GM23338 (cell line): ENCODE results near the gene CHGA. TPM values are rescaled to one million over a fixed set of nuclear protein-coding genes. Genes with fewer than 3 reads are reported as not detected.

Experiments used
- ATAC-seq: fragments of 200-7000 bp; cut with Tn5 transposase; 3 replicates; pipeline ENCODE4 v1.9.1; 2020
- DNase-seq: peaks from one replicate; pipeline ENCODE4 v3.0.0-alpha.2; 2015; ENCODE audit warnings: low spot score
- H2AFZ ChIP-seq: fragments of 200-600 bp; sonication (generic); 2 replicates; pipeline ENCODE4 v1.8.0; 2016; ENCODE audit warnings: antibody characterized with exemption, mild to moderate bottlenecking, moderate library complexity
- H3F3A ChIP-seq: fragments of 200-600 bp; sonication (generic); replicated peaks from 2 replicates; pipeline ENCODE4 v1.8.0; 2017; ENCODE audit warnings: antibody characterized with exemption, mixed run types, low read depth
- H3K27ac ChIP-seq: fragments of 200-600 bp; sonication (generic); 2 replicates; pipeline ENCODE4 v1.6.1; 2016; ENCODE audit warnings: low read depth
- H3K27me3 ChIP-seq: fragments of 200-600 bp; sonication (generic); 2 replicates; pipeline ENCODE4 v1.8.0; 2016; ENCODE audit warnings: mild to moderate bottlenecking, mixed run types, moderate library complexity; ENCODE audit not compliant: insufficient read depth
- H3K36me3 ChIP-seq: fragments of 200-600 bp; sonication (generic); 2 replicates; pipeline ENCODE4 v1.8.0; 2016; ENCODE audit warnings: mild to moderate bottlenecking; ENCODE audit not compliant: insufficient read depth
- H3K4me1 ChIP-seq: fragments of 200-600 bp; sonication (generic); 2 replicates; pipeline ENCODE4 v1.8.0; 2016; ENCODE audit warnings: mild to moderate bottlenecking, moderate library complexity; ENCODE audit not compliant: insufficient read depth
- H3K4me2 ChIP-seq: fragments of 200-600 bp; sonication (generic); 2 replicates; pipeline ENCODE4 v1.7.1; 2017; ENCODE audit warnings: mixed run types
- H3K4me3 ChIP-seq: fragments of 200-600 bp; sonication (generic); 2 replicates; pipeline ENCODE4 v1.6.1; 2016; ENCODE audit warnings: mixed run types
- H3K79me2 ChIP-seq: fragments of 200-600 bp; sonication (generic); replicated peaks from 2 replicates; pipeline ENCODE4 v1.8.0; 2017; ENCODE audit warnings: mild to moderate bottlenecking; ENCODE audit not compliant: insufficient read depth
- H3K9me2 ChIP-seq: fragments of 200-600 bp; sonication (generic); 2 replicates; pipeline ENCODE4 v1.8.0; 2017; ENCODE audit not compliant: insufficient read depth
- H4K20me1 ChIP-seq: fragments of 200-600 bp; sonication (generic); replicated peaks from 2 replicates; pipeline ENCODE4 v1.8.0; 2017; ENCODE audit warnings: mild to moderate bottlenecking; ENCODE audit not compliant: insufficient read depth
- H3K27ac Mint-ChIP-seq: 2 replicates; pipeline ENCODE4 v1.8.0; 2020; ENCODE audit warnings: inconsistent platforms, mild to moderate bottlenecking, moderate library complexity, mixed read lengths
- H3K27me3 Mint-ChIP-seq: 3 replicates; pipeline ENCODE4 v1.8.0; 2022; ENCODE audit warnings: low read depth, mild to moderate bottlenecking, moderate library complexity, mixed read lengths, inconsistent platforms; ENCODE audit not compliant: insufficient read depth, poor library complexity
- H3K36me3 Mint-ChIP-seq: 3 replicates; pipeline ENCODE4 v1.8.0; 2021; ENCODE audit warnings: low read depth, mild to moderate bottlenecking, inconsistent platforms, moderate library complexity, mixed read lengths
- H3K4me1 Mint-ChIP-seq: 3 replicates; pipeline ENCODE4 v1.8.0; 2020; ENCODE audit warnings: mild to moderate bottlenecking, inconsistent platforms, mixed read lengths
- H3K4me3 Mint-ChIP-seq: 3 replicates; pipeline ENCODE4 v1.8.0; 2021; ENCODE audit warnings: moderate library complexity, mild to moderate bottlenecking, inconsistent platforms, mixed read lengths
- H3K9me3 Mint-ChIP-seq: 3 replicates; pipeline ENCODE4 v1.8.0; 2020; ENCODE audit warnings: moderate library complexity, mild to moderate bottlenecking, inconsistent platforms, mixed read lengths
- CTCF ChIP-seq, 2 experiments: fragments of 200-600 bp in 1 of 2; sonication (generic) in 1 of 2; conservative IDR thresholded peaks; 2 replicates each; pipeline versions ENCODE4 v1.5.1 to v1.6.1; 2016 to 2017; ENCODE audit warnings: antibody characterized with exemption in 2 of 2, low read depth in 2 of 2, mild to moderate bottlenecking in 2 of 2, moderate library complexity in 1 of 2
- ETS1 ChIP-seq: IDR thresholded peaks from 2 replicates; pipeline ENCODE4 v1.6.1; 2016; ENCODE audit warnings: antibody characterized with exemption
- EZH2 ChIP-seq: fragments of 200-600 bp; sonication (generic); IDR thresholded peaks from one replicate; pipeline ENCODE4 v1.8.0; 2017; ENCODE audit warnings: antibody characterized with exemption, mild to moderate bottlenecking, low read depth; ENCODE audit not compliant: unreplicated experiment
- EZH2phosphoT487 ChIP-seq: fragments of 200-600 bp; sonication (generic); IDR thresholded peaks from one replicate; pipeline ENCODE4 v1.8.1; 2018; ENCODE audit warnings: antibody characterized with exemption; ENCODE audit not compliant: unreplicated experiment
- JUNB ChIP-seq: IDR thresholded peaks from one replicate; pipeline ENCODE4 v1.6.1; 2016; ENCODE audit warnings: antibody characterized with exemption; ENCODE audit not compliant: unreplicated experiment
- POLR2AphosphoS5 ChIP-seq: IDR thresholded peaks from 2 replicates; pipeline ENCODE4 v1.6.1; 2016; ENCODE audit warnings: antibody characterized with exemption, low read depth
- STAT1 ChIP-seq: IDR thresholded peaks from one replicate; pipeline ENCODE4 v1.6.1; 2016; ENCODE audit warnings: antibody characterized with exemption; ENCODE audit not compliant: unreplicated experiment
- ZNF114 ChIP-seq: fragments of 250-450 bp; sonication (Bioruptor Pico); IDR thresholded peaks from 2 replicates; pipeline ENCODE4 v1.5.0; 2020; ENCODE audit warnings: mild to moderate bottlenecking, moderate library complexity
- ZNF331 ChIP-seq: fragments of 250-450 bp; sonication (Bioruptor Pico); IDR thresholded peaks from 2 replicates; pipeline ENCODE4 v1.5.0; 2020; ENCODE audit warnings: low read depth, mild to moderate bottlenecking, moderate library complexity
- polyA plus RNA-seq: library from polyadenylated mRNA; unstranded; fragments of >200 nt; fragmentation: Nextera tagmentation; extraction: Ambion mirVana; gene quantifications from 2 replicates; pipeline ENCODE4 v1.2.1, GENCODE V29; 2016
- total RNA-seq: library from RNA; depleted of rRNA; stranded (reverse); fragments of >200 nt; shearing (Covaris generic); gene quantifications from 2 replicates; pipeline ENCODE4 v1.2.3, GENCODE V29; 2014
- TF ChIP-seq, protein P1 (sequence below): fragments of 250-450 bp; sonication (Bioruptor Pico); IDR thresholded peaks from 2 replicates; pipeline ENCODE4 v1.5.0; 2020; ENCODE audit warnings: mild to moderate bottlenecking, moderate library complexity

The CHGA gene
- total and polyA plus RNA-seq, 2 experiments from 2014 or later = 13.9 to 19.6 TPM

DNA sequence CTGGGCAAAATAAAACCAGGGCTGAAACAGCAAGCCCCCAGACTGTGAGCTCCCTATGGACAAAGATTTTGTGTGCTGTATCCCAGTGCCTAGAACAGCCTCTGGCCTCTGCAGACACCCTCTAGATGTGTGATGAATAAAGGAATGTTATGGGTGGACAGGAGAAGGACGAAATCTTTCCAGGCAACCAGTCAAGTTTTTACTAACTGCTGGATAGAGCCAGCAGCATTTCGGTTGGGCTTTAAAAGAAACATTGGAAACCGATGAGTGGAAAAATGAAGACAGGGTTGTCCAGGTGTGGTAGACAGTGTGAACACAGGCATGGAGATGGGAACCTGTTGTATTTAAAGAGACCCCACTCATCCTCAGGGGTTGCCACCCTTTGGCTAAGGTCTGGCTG, 4.0 kb downstream of the CHGA start (continued):
- TF ChIP-seq ZNF331 (no peak), EZH2phosphoT487 (no peak), CTCF (conservative IDR thresholded peaks at IDR 0.05; ENCODE audit: low read depth in 2 of 2) (no peak)

DNA sequence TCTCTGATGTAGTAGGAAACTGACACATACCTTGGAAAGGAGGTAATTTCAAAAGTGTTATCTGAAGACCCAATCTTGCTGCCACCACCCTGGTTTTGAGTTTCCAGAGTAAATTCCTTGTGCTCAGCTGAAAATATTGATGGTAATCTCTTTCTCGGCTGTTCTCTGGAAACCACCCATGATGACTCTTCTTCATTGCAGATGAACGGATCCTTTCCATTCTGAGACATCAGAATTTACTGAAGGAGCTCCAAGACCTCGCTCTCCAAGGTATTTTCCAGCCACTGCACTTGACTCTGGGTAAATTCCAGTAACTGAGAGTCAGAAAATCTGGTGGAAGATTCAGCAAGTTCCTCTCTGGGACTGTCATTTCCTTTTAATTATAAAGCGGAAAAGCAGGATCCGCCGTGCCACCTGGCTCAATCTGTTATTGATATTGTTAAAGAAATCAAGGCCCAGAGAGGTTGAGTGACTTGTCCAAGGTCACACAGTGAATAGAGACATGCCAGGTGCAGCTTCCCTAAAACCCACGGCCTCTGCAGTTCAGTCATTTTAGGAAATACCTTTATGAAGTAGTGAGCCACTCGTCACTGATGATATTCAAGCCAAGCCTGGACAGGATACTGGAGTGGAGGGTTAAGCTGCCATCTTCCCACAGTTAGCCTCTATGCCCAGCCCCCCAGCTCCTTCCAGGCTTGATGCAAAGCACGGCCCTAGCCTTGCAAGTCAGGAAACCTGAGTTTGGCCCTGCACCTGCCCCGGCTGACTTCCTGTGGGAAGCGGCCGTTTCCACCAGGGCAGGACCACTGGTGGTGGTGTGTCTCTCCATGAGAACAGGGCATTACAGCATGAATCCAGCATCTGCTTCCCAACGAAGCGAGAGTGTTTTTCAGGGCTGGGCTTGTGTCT, 4.7 kb downstream of the CHGA start:
- peaks cover 52% of the 10 kb centered on the region for H3K36me3 Mint-ChIP-seq
- no peak overlapping the region for H3K4me2 ChIP-seq

More for the DNA sequence above, 4.7 kb downstream of the CHGA start:
- no peak overlapping the region for H2AFZ ChIP-seq
- no peak overlapping the region for H3K4me3 ChIP-seq
- peaks cover under 1% of the 10 kb centered on the region; the same call in 1 of the 3 replicates for H3K9me3 Mint-ChIP-seq
- H3K27ac Mint-ChIP-seq = no peak overlapping the region
- no peaks in the 10 kb centered on the region for H3F3A ChIP-seq
- H3K9me2 ChIP-seq = no peaks in the 10 kb centered on the region
- no peak for DNase-seq
- H3K36me3 ChIP-seq = no peaks in the 10 kb centered on the region
- H3K79me2 ChIP-seq = no peaks in the 10 kb centered on the region
- no peaks in the 10 kb centered on the region for H4K20me1 ChIP-seq
- H3K4me1 ChIP-seq = peaks cover 10% of the 10 kb centered on the region; the same call in 1 of the 2 replicates
- H3K4me3 Mint-ChIP-seq = no peak overlapping the region
- no peak for ATAC-seq
- H3K27me3 ChIP-seq = peaks cover 4% of the 10 kb centered on the region
- peaks cover 18% of the 10 kb centered on the region for H3K27me3 Mint-ChIP-seq
- no peak overlapping the region for H3K27ac ChIP-seq
- peaks cover 17% of the 10 kb centered on the region for H3K4me1 Mint-ChIP-seq
- TF ChIP-seq, protein P1, sequence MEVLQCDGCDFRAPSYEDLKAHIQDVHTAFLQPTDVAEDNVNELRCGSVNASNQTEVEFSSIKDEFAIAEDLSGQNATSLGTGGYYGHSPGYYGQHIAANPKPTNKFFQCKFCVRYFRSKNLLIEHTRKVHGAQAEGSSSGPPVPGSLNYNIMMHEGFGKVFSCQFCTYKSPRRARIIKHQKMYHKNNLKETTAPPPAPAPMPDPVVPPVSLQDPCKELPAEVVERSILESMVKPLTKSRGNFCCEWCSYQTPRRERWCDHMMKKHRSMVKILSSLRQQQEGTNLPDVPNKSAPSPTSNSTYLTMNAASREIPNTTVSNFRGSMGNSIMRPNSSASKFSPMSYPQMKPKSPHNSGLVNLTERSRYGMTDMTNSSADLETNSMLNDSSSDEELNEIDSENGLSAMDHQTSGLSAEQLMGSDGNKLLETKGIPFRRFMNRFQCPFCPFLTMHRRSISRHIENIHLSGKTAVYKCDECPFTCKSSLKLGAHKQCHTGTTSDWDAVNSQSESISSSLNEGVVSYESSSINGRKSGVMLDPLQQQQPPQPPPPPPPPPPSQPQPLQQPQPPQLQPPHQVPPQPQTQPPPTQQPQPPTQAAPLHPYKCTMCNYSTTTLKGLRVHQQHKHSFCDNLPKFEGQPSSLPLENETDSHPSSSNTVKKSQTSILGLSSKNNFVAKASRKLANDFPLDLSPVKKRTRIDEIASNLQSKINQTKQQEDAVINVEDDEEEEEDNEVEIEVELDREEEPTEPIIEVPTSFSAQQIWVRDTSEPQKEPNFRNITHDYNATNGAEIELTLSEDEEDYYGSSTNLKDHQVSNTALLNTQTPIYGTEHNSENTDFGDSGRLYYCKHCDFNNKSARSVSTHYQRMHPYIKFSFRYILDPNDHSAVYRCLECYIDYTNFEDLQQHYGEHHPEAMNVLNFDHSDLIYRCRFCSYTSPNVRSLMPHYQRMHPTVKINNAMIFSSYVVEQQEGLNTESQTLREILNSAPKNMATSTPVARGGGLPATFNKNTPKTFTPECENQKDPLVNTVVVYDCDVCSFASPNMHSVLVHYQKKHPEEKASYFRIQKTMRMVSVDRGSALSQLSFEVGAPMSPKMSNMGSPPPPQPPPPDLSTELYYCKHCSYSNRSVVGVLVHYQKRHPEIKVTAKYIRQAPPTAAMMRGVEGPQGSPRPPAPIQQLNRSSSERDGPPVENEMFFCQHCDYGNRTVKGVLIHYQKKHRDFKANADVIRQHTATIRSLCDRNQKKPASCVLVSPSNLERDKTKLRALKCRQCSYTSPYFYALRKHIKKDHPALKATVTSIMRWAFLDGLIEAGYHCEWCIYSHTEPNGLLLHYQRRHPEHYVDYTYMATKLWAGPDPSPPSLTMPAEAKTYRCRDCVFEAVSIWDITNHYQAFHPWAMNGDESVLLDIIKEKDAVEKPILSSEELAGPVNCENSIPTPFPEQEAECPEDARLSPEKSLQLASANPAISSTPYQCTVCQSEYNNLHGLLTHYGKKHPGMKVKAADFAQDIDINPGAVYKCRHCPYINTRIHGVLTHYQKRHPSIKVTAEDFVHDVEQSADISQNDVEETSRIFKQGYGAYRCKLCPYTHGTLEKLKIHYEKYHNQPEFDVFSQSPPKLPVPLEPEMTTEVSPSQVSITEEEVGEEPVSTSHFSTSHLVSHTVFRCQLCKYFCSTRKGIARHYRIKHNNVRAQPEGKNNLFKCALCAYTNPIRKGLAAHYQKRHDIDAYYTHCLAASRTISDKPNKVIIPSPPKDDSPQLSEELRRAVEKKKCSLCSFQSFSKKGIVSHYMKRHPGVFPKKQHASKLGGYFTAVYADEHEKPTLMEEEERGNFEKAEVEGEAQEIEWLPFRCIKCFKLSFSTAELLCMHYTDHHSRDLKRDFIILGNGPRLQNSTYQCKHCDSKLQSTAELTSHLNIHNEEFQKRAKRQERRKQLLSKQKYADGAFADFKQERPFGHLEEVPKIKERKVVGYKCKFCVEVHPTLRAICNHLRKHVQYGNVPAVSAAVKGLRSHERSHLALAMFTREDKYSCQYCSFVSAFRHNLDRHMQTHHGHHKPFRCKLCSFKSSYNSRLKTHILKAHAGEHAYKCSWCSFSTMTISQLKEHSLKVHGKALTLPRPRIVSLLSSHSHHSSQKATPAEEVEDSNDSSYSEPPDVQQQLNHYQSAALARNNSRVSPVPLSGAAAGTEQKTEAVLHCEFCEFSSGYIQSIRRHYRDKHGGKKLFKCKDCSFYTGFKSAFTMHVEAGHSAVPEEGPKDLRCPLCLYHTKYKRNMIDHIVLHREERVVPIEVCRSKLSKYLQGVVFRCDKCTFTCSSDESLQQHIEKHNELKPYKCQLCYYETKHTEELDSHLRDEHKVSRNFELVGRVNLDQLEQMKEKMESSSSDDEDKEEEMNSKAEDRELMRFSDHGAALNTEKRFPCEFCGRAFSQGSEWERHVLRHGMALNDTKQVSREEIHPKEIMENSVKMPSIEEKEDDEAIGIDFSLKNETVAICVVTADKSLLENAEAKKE (CRISPR knock-in tag) = no peak
- TF ChIP-seq JUNB = no peak
- no peak for TF ChIP-seq ZNF114
- no peak for TF ChIP-seq EZH2phosphoT487
- no peak for TF ChIP-seq STAT1
- no peak for TF ChIP-seq POLR2AphosphoS5
- TF ChIP-seq ZNF331 = no peak
- TF ChIP-seq ETS1 = no peak
- TF ChIP-seq EZH2 = no peak
